IPS-20b (cell line): ENCODE measurements around the gene CCDC85C.

ENCODE experiments used
- H3K27ac ChIP-seq: one replicate; pipeline ENCODE4 v1.5.1; 2013; ENCODE audit warnings: low read length
- H3K27me3 ChIP-seq: 2 replicates; pipeline ENCODE4 v1.6.1; 2013; ENCODE audit warnings: mild to moderate bottlenecking, low read length, inconsistent platforms; ENCODE audit not compliant: insufficient read depth
- H3K36me3 ChIP-seq: 2 replicates; pipeline ENCODE4 v1.6.1; 2013; ENCODE audit warnings: low read depth, mild to moderate bottlenecking, inconsistent platforms, low read length, moderate library complexity; ENCODE audit not compliant: insufficient read depth
- H3K4me1 ChIP-seq: 2 replicates; pipeline ENCODE4 v1.6.1; 2013; ENCODE audit warnings: mild to moderate bottlenecking, control low read depth, inconsistent platforms, low read length, moderate library complexity; ENCODE audit not compliant: insufficient read depth
- H3K4me3 ChIP-seq: 2 replicates; pipeline ENCODE4 v1.5.1; 2013; ENCODE audit warnings: mild to moderate bottlenecking, low read length, inconsistent platforms
- H3K9ac ChIP-seq: 2 replicates; pipeline ENCODE4 v1.6.1; 2013; ENCODE audit warnings: low read depth, mild to moderate bottlenecking, inconsistent platforms, low read length, moderate library complexity
- H3K9me3 ChIP-seq: 2 replicates; pipeline ENCODE4 v1.6.1; 2013; ENCODE audit warnings: mild to moderate bottlenecking, low read depth, low read length, inconsistent platforms; ENCODE audit not compliant: insufficient read depth

Gene CCDC85C

DNA sequence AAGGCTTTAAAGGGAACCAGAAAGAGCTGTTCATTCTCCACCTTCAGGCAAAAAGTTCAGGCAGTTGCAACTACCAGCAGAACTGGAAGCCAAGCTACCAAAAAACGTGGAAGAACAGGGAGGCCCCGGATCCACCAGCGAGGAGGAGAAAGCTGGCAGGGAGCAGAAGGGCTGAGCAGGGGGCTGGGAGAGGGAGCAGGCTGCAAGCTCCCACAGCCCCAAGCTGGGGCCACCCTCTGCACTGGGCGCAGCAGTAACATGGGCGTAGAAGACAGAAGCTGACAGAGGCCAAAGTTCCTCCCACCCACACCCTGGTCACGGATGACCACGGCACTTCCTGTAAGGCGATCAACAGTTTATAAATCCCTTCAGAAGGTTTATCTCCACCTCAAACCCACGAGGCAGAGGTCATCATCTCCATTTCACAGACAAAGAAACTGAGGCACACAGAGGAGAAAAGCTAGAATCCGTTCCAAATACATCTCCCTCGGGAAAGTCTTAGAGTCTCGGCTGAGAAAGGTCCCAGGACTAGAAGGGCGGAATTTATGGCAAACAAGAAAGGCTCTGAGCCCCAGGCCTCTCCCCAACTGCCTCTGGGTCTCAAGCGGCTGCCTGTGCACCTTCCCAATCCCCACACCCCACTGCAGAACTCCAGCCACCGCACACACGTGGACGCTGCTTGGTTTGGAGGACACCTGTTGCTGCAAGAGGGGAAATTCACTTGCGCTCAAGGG, 1.8 kb downstream of the CCDC85C start:
- Histone ChIP-seq H3K4me1 (peaks cover 12% of the 10 kb centered on the region; the same call in 1 of the 2 replicates), H3K9ac (0 out of 2 replicates have a peak overlapping the region, but pooled peaks have one; percentile 10), H3K27me3 (peaks cover 40% of the 10 kb centered on the region), H3K36me3 (no peaks in the 10 kb centered on the region), H3K27ac (no peak overlapping the region), H3K9me3 (no peaks in the 10 kb centered on the region), H3K4me3 (peak overlapping the region; percentile 69)

GRCh38 chr14:99601361-99601831, 2.6 kb downstream of the CCDC85C start:
- no peak overlapping the region for H3K9ac ChIP-seq
- peaks cover 12% of the 10 kb centered on the region; the same call in 1 of the 2 replicates for H3K4me1 ChIP-seq

DNA sequence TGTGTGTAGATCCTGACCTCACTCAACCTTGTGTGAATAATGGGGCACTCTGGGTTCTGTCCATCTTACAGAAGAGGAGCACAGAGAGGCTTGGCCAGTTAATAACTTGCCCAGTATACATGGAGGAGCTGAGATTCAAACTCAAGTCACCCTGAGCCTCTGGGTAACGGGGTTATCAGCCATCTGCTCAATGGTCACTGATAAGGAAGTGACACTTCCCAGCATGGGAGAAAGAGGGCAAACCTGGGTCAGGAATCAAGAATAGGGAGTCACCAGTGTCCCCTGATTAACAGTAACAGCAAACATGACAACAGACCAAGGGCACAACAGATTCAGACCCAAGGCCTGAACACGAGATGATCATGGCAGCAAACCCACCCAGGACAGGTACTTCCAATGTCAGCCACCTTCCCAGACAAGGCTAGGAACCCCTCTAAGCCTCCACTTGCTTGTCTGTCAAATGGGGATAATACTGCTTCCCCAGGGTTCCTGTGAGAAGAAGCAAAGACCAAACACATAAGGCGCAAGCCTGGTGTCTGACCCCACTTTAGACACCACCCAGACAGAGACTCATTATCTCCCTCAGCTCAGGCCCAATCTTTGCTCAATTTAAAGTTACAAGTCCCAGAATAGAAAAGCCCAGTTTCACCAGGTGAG, 3.6 kb downstream of the CCDC85C start:
- peaks cover 8% of the 10 kb centered on the region; the same call in 1 of the 2 replicates for H3K4me1 ChIP-seq
- no peaks in the 10 kb centered on the region for H3K36me3 ChIP-seq
- no peak overlapping the region for H3K9ac ChIP-seq
- H3K27me3 ChIP-seq = peaks cover 26% of the 10 kb centered on the region
- no peaks in the 10 kb centered on the region for H3K9me3 ChIP-seq
- no peak overlapping the region for H3K4me3 ChIP-seq
- H3K27ac ChIP-seq = no peak overlapping the region

More at GRCh38 chr14:99601361-99601831, 2.6 kb downstream of the CCDC85C start:
- peak overlapping the region; percentile 69 for H3K4me3 ChIP-seq
- no peaks in the 10 kb centered on the region for H3K9me3 ChIP-seq
- H3K27ac ChIP-seq = no peak overlapping the region
- peaks cover 36% of the 10 kb centered on the region for H3K27me3 ChIP-seq
- no peaks in the 10 kb centered on the region for H3K36me3 ChIP-seq

DNA sequence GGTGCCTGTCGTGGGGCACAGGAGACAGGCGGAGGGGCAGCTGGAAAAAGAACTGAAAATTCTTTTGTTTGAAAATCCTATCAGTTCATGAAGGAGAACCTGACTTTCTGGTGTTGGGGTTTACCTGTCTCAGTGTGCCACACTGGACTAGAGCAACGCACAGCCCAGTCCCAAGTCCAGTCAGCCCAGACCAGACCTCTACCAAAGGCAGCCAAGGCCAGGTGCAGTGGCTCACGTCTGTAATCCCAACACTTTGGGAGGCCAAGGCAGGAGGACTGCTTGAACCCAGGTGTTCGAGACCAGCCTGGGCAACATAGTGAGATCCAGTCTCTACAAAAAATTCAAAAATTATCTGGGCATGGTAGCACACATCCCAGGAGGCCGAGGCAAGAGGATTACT, 4.6 kb downstream of the CCDC85C start:
- H3K27me3 ChIP-seq = peaks cover 25% of the 10 kb centered on the region
- peaks cover 8% of the 10 kb centered on the region; the same call in 1 of the 2 replicates for H3K4me1 ChIP-seq

DNA sequence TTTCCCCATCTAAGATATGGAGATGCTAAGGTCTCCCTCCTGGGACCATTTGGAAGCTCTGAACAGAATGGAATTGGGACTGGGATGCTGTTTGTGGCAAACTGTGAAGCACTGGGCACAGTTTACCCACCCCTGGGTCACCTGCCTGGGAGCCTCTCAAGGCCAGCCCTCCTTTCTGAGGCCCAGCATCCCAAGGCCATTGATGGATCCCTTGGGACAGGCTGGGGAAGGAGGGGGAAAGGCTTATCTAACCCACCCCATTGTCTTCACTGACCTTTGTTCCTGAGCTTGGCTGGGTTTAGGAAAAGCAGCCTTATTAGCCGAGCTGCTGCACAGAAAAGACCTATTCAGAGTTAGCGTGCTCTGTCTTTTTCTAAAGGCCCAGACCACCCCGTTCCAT, 5.2 kb downstream of the CCDC85C start:
- Histone ChIP-seq H3K4me3 (no peak overlapping the region), H3K4me1 (peaks cover 8% of the 10 kb centered on the region; the same call in 1 of the 2 replicates), H3K9me3 (no peaks in the 10 kb centered on the region), H3K27ac (no peak overlapping the region), H3K27me3 (peaks cover 25% of the 10 kb centered on the region), H3K9ac (no peak overlapping the region), H3K36me3 (no peaks in the 10 kb centered on the region)

More for the DNA sequence above, 4.6 kb downstream of the CCDC85C start:
- Histone ChIP-seq H3K4me3 (no peak overlapping the region), H3K27ac (no peak overlapping the region), H3K36me3 (no peaks in the 10 kb centered on the region), H3K9ac (no peak overlapping the region), H3K9me3 (no peaks in the 10 kb centered on the region)

GRCh38 chr14:99597911-99598600, 6.0 kb downstream of the CCDC85C start:
- Histone ChIP-seq H3K9ac (no peak overlapping the region), H3K4me1 (peaks cover 8% of the 10 kb centered on the region; the same call in 1 of the 2 replicates), H3K27me3 (peaks cover 19% of the 10 kb centered on the region), H3K9me3 (no peaks in the 10 kb centered on the region), H3K36me3 (no peaks in the 10 kb centered on the region), H3K27ac (no peak overlapping the region), H3K4me3 (no peak overlapping the region)

DNA sequence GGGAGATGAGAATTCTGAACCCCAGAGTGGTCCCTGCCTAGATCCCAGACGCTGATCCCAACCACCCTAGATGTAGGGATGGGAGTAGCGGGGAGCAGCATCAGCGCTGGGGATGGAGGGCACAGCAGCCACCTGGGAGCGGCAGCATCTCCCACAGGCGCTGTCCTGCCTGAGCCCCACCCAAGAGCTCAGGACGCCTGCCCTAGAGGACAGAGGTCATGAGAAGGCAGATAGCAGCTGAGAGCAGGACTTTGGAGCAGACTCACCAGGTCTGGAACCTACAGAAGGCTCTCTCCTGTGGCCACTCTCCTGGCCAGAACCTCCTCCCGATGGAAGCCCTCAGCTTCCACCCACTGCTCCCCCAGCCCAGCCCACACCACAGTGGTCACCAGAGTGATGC, 7.2 kb downstream of the CCDC85C start:
- Histone ChIP-seq H3K9me3 (no peaks in the 10 kb centered on the region), H3K4me1 (peaks cover 4% of the 10 kb centered on the region; the same call in 1 of the 2 replicates), H3K27ac (no peak overlapping the region), H3K9ac (no peak overlapping the region), H3K36me3 (no peaks in the 10 kb centered on the region), H3K27me3 (peaks cover 6% of the 10 kb centered on the region; the same call in 1 of the 2 replicates), H3K4me3 (no peak overlapping the region)

GRCh38 chr14:99596071-99596627, 7.9 kb downstream of the CCDC85C start:
- Histone ChIP-seq H3K27me3 (no peaks in the 10 kb centered on the region), H3K36me3 (no peaks in the 10 kb centered on the region), H3K27ac (no peak overlapping the region), H3K4me1 (peaks cover under 1% of the 10 kb centered on the region; the same call in 1 of the 2 replicates), H3K9me3 (no peaks in the 10 kb centered on the region), H3K9ac (no peak overlapping the region), H3K4me3 (no peak overlapping the region)

- Histone ChIP-seq H3K27me3 (no peaks in the 10 kb centered on the region), H3K36me3 (no peaks in the 10 kb centered on the region), H3K4me1 (no peaks in the 10 kb centered on the region; the same call in none of the 2 replicates), H3K4me3 (no peak overlapping the region), H3K9ac (no peak overlapping the region), H3K27ac (no peak overlapping the region), H3K9me3 (no peaks in the 10 kb centered on the region)
These were observed 8.5 kb downstream of the CCDC85C start for GRCh38 chr14:99595524-99595923.

GRCh38 chr14:99595034-99595433, 9.0 kb downstream of the CCDC85C start:
- Histone ChIP-seq H3K9ac (no peak overlapping the region), H3K4me1 (no peaks in the 10 kb centered on the region; the same call in none of the 2 replicates), H3K27ac (no peak overlapping the region), H3K27me3 (no peaks in the 10 kb centered on the region), H3K36me3 (no peaks in the 10 kb centered on the region), H3K9me3 (no peaks in the 10 kb centered on the region), H3K4me3 (no peak overlapping the region)
